Measurements from ENCODE around the gene CLUH.
"Not testable (repeated sequence)": the region's sequence is repeated elsewhere in the genome, so short reads cannot be mapped to it uniquely, and the experiment has no call there.

Gene CLUH

DNA sequence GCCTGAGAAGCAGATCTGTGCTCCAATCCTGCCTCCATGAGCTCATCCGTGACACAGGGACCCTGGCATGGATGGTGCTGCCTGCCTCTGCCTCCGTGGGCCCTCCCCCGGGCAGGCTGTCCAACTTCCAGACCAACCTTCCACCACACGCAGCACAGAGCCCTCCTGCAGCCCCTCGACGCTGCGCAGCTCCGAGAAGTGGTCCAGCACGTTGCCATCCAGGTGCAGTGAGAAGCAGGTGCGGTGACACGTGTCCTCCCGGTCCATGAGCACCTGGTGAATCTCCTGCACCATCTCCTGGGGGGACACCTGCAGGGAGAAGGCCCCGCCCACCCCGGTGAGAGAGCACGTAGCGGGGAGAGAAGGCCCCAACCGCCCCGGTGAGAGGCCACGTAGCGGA is 8.4 kb downstream of the CLUH start:
- no peak overlapping the region for H3K27ac ChIP-seq
- TF ChIP-seq CTCF (IDR thresholded peaks at IDR 0.05; ENCODE audit: low read depth, low read length): no peak
- no peaks in the 10 kb centered on the region for H3K27me3 ChIP-seq (ENCODE audit: insufficient read depth, low read depth, severe bottlenecking)
- peaks cover 56% of the 10 kb centered on the region for H3K36me3 ChIP-seq
- no peak for DNase-seq
- no peak overlapping the region for H3K4me3 ChIP-seq (ENCODE audit: low read depth, low read length)
- no peaks in the 10 kb centered on the region for H3K9me3 ChIP-seq (ENCODE audit: severe bottlenecking)

- TF ChIP-seq CTCF (IDR thresholded peaks at IDR 0.05; ENCODE audit: low read depth, low read length): 0 out of 2 replicates have a peak, but pooled peaks have one; percentile 2
- no peak for DNase-seq
- Histone ChIP-seq H3K27ac (no peak overlapping the region), H3K27me3 (ENCODE audit: insufficient read depth, low read depth, severe bottlenecking) (no peaks in the 10 kb centered on the region), H3K36me3 (peaks cover 67% of the 10 kb centered on the region), H3K9me3 (ENCODE audit: severe bottlenecking) (no peaks in the 10 kb centered on the region), H3K4me3 (ENCODE audit: low read depth, low read length) (no peak overlapping the region)
Measured at GRCh38 chr17:2701996-2702741, 9.4 kb downstream of the CLUH start.

- H3K36me3 ChIP-seq: peaks cover 75% of the 10 kb centered on the region
- TF ChIP-seq CTCF (IDR thresholded peaks at IDR 0.05; ENCODE audit: low read depth, low read length): no peak
- H3K27me3 ChIP-seq (ENCODE audit: insufficient read depth, low read depth, severe bottlenecking): no peaks in the 10 kb centered on the region
- no peak overlapping the region for H3K4me3 ChIP-seq (ENCODE audit: low read depth, low read length)
- H3K9me3 ChIP-seq (ENCODE audit: severe bottlenecking): no peaks in the 10 kb centered on the region
- DNase-seq: peak; percentile 5
- no peak overlapping the region for H3K27ac ChIP-seq
Measured at GRCh38 chr17:2701161-2701995, 10.2 kb downstream of the CLUH start.

DNA sequence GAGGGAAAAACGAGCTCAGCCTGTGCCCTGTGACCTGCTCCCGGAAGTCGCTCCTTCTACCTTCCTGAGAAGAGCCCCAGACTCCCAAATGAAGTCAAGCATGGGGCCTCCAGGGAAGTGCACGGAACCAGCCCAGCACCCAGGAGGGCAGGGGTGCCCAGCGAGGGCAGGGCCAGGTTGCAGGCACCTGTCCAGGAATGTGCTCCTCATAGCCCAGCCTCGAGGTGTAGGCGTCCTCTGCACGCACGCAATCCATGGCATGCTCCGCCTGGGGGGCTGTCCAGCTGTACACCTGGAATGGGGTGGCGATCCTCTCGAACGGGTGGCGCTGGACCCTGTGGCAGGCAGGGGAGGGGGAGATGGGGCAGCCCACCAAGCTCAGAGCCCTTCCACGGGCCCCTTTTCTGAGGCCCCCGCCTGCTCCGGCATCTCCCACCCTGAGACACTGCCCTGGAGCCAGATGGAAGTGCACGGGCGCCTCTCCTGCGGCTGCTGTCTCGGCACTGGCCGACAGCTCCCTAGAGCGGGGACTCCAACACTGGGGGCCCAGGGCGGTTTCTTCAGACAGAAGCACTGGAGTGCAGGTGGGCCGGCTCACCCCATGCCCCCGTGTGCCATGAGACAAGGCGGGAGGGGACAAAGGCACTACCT is 10.9 kb downstream of the CLUH start:
- no peaks in the 10 kb centered on the region for H3K27me3 ChIP-seq (ENCODE audit: insufficient read depth, low read depth, severe bottlenecking)
- DNase-seq: peak; percentile 6
- TF ChIP-seq CTCF (IDR thresholded peaks at IDR 0.05; ENCODE audit: low read depth, low read length): no peak
- no peak overlapping the region for H3K4me3 ChIP-seq (ENCODE audit: low read depth, low read length)
- H3K9me3 ChIP-seq (ENCODE audit: severe bottlenecking): no peaks in the 10 kb centered on the region
- peaks cover 82% of the 10 kb centered on the region for H3K36me3 ChIP-seq
- H3K27ac ChIP-seq: no peak overlapping the region

DNA sequence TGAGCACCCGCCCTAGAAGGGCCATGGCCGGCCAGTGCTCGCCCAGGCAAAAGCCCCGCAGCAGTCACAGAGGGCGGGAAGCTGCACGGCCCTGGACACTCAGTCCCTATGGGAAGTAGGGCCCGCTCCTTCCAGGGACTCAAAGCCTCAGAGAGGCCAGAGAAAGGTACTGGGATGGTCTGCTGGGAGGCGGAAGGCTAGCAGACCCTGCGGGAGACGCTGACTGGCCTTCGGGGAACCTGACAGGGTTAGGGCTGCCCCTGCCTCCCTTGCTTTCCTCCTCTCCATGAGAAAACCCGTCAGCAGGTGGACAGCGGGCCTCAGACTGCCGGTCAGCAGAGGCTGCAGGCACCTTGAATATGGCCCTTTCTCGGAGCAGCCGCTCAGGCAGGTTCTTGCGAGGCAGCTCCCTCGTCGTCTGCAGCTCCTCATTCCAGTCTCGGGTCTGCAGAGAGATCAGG is 11.5 kb downstream of the CLUH start:
- DNase-seq: peak; percentile 3
- no peak for TF ChIP-seq CTCF (IDR thresholded peaks at IDR 0.05; ENCODE audit: low read depth, low read length)
- Histone ChIP-seq H3K36me3 (peaks cover 88% of the 10 kb centered on the region), H3K27me3 (ENCODE audit: insufficient read depth, low read depth, severe bottlenecking) (no peaks in the 10 kb centered on the region), H3K9me3 (ENCODE audit: severe bottlenecking) (no peaks in the 10 kb centered on the region), H3K4me3 (ENCODE audit: low read depth, low read length) (no peak overlapping the region), H3K27ac (no peak overlapping the region)

GRCh38 chr17:2699216-2699805 is 12.3 kb downstream of the CLUH start:
- H3K27me3 ChIP-seq (ENCODE audit: insufficient read depth, low read depth, severe bottlenecking); H3K4me3 ChIP-seq (ENCODE audit: low read depth, low read length); H3K9me3 ChIP-seq (ENCODE audit: severe bottlenecking); H3K27ac ChIP-seq; DNase-seq: not testable (repeated sequence)
- H3K36me3 ChIP-seq: peaks cover 89% of the 10 kb centered on the region

Data from WERI-Rb-1 (cell line).